Keratinocyte (primary cell): ENCODE results near the gene POLR2L. TPM values are rescaled to one million over a fixed set of nuclear protein-coding genes. Genes with fewer than 3 reads are reported as not detected.

ENCODE experiments used
- DNase-seq: peaks from one replicate; pipeline ENCODE4 v3.0.0-alpha.2; 2011; ENCODE audit warnings: low read depth, missing footprints, low spot score
- FAIRE-seq: peaks from 2 replicates; lab custom pipeline; 2011; peaks lifted over from hg19 to GRCh38; lab: Jason Lieb, UNC
- H2AFZ ChIP-seq: 2 replicates; pipeline ENCODE4 v1.6.0; 2012; ENCODE audit warnings: low read length, control low read depth, inconsistent platforms; ENCODE audit not compliant: control insufficient read depth
- H3K27ac ChIP-seq: 2 replicates; pipeline ENCODE4 v1.5.1; 2011; ENCODE audit warnings: low read length; ENCODE audit not compliant: control insufficient read depth, insufficient read depth
- H3K27me3 ChIP-seq: 3 replicates; pipeline ENCODE4 v1.6.0; 2011; ENCODE audit warnings: low read length; ENCODE audit not compliant: control insufficient read depth, insufficient read depth; ENCODE audit errors: extremely low read depth
- H3K36me3 ChIP-seq, 2 experiments: 2 replicates in 1 of 2; 3 replicates in 1 of 2; pipeline ENCODE4 v1.5.1; 2011; ENCODE audit warnings: low read length in 2 of 2, mild to moderate bottlenecking in 1 of 2; ENCODE audit not compliant: control insufficient read depth in 2 of 2, insufficient read depth in 2 of 2; ENCODE audit errors: extremely low read depth in 1 of 2
- H3K4me1 ChIP-seq: 3 replicates; pipeline ENCODE4 v1.5.1; 2011; ENCODE audit warnings: low read length; ENCODE audit not compliant: control insufficient read depth, insufficient read depth; ENCODE audit errors: extremely low read depth
- H3K4me2 ChIP-seq: 3 replicates; pipeline ENCODE4 v1.6.0; 2011; ENCODE audit warnings: low read depth, low read length; ENCODE audit not compliant: control insufficient read depth, insufficient read depth; ENCODE audit errors: extremely low read depth
- H3K4me3 ChIP-seq, 3 experiments: fragments of 200-600 bp in 1 of 3; sonication (generic) in 1 of 3; 2 replicates in 2 of 3; 3 replicates in 1 of 3; pipeline ENCODE4 v1.5.1; 2011 to 2016; ENCODE audit warnings: low read length in 3 of 3, mild to moderate bottlenecking in 3 of 3, control low read depth in 2 of 3, inconsistent platforms in 1 of 3, low read depth in 1 of 3, mixed read lengths in 1 of 3, mixed run types in 1 of 3, moderate library complexity in 1 of 3; ENCODE audit not compliant: control insufficient read depth in 2 of 3, insufficient read depth in 2 of 3; ENCODE audit errors: extremely low read depth in 1 of 3
- H3K79me2 ChIP-seq: 2 replicates; pipeline ENCODE4 v1.6.0; 2012; ENCODE audit warnings: low read length; ENCODE audit not compliant: control insufficient read depth, insufficient read depth
- H3K9ac ChIP-seq: 3 replicates; pipeline ENCODE4 v1.6.0; 2011; ENCODE audit warnings: low read length; ENCODE audit not compliant: control insufficient read depth, insufficient read depth; ENCODE audit errors: extremely low read depth
- H3K9me1 ChIP-seq: 3 replicates; pipeline ENCODE4 v1.6.0; 2011; ENCODE audit warnings: low read length; ENCODE audit not compliant: control insufficient read depth, insufficient read depth; ENCODE audit errors: extremely low read depth
- H3K9me3 ChIP-seq: 2 replicates; pipeline ENCODE4 v1.5.1; 2012; ENCODE audit warnings: low read depth, low read length; ENCODE audit not compliant: control insufficient read depth
- H4K20me1 ChIP-seq: 3 replicates; pipeline ENCODE4 v1.6.0; 2011; ENCODE audit warnings: low read length; ENCODE audit not compliant: control insufficient read depth, insufficient read depth; ENCODE audit errors: extremely low read depth
- CTCF ChIP-seq, 3 experiments: IDR thresholded peaks in 1 of 3; conservative IDR thresholded peaks in 1 of 3; optimal IDR thresholded peaks in 1 of 3; 2 replicates in 2 of 3; 3 replicates in 1 of 3; pipeline versions ENCODE3 to v1.5.1; 2011; ENCODE audit warnings: low read length in 3 of 3, mild to moderate bottlenecking in 3 of 3, moderate library complexity in 2 of 3, control low read depth in 1 of 3, inconsistent platforms in 1 of 3; ENCODE audit not compliant: insufficient read depth in 2 of 3; ENCODE audit errors: extremely low read depth in 1 of 3
- EZH2 ChIP-seq: IDR thresholded peaks from one replicate; pipeline ENCODE4 v1.6.1; 2012; ENCODE audit warnings: inconsistent platforms, mild to moderate bottlenecking, low read length, moderate library complexity
- dilution Hi-C: fragments of 300-500 bp; cut with MboI; formaldehyde crosslinking; loops from one replicate; pipeline ENCODE4 v1.7.0; 2020; ENCODE audit warnings: low sequenced_read_pairs; ENCODE audit not compliant: extremely low pct_ligation_motif_present
- polyA plus RNA-seq, 5 experiments: library from polyadenylated mRNA; depleted of rRNA in 3 of 5; stranded (reverse) in 3 of 5; stranded (forward) in 1 of 5; unstranded in 1 of 5; fragments of >200 nt; gene quantifications; 1 replicate in 1 of 5; 2 replicates in 3 of 5; 3 replicates in 1 of 5; pipeline versions ENCODE4 v1.2.1 to v1.2.3, GENCODE V29; 2011 to 2012; ENCODE audit warnings: missing spikeins in 2 of 5, low read depth in 1 of 5, low replicate concordance in 1 of 5

The POLR2L gene
- polyA plus RNA-seq, 1 donor (not counting 4 experiments of a cell fraction or from before 2014, with no cell fraction given) = 145 TPM

GRCh38 chr11:863023-863909 is 20.9 kb upstream of the POLR2L start:
- Histone ChIP-seq H4K20me1 (peaks cover 9% of the 10 kb centered on the region), H3K9me1 (no peaks in the 10 kb centered on the region), H3K79me2 (no peaks in the 10 kb centered on the region), H3K4me2 (no peak overlapping the region), H3K4me1 (peaks cover 4% of the 10 kb centered on the region), H2AFZ (no peak overlapping the region), H3K9ac (no peak overlapping the region), H3K27ac (no peak overlapping the region), H3K36me3 (peaks cover 0 to 15% of the 10 kb centered on the region in 2 experiments), H3K9me3 (no peaks in the 10 kb centered on the region), H3K4me3 (no peak overlapping the region), H3K27me3 (no peaks in the 10 kb centered on the region)
- TF ChIP-seq CTCF (optimal IDR thresholded peaks at IDR 0.05 in 1 of 3, IDR thresholded peaks at IDR 0.05 in 1 of 3, conservative IDR thresholded peaks at IDR 0.05 in 1 of 3; ENCODE audit: extremely low read depth in 1 of 3, insufficient read depth in 2 of 3, low read length in 3 of 3) (no peak), EZH2 (no peak)
- DNase-seq (no peak), FAIRE-seq (no peak)
- dilution Hi-C loops = no loop called here

- H3K27me3 ChIP-seq = no peaks in the 10 kb centered on the region
Observed at GRCh38 chr11:862696-863022, 20.3 kb upstream of the POLR2L start.

More at GRCh38 chr11:862696-863022, 20.3 kb upstream of the POLR2L start:
- FAIRE-seq = no peak
- no peaks in the 10 kb centered on the region for H3K79me2 ChIP-seq
- H3K4me1 ChIP-seq = peaks cover 4% of the 10 kb centered on the region
- H3K9me3 ChIP-seq = no peaks in the 10 kb centered on the region
- no peaks in the 10 kb centered on the region for H3K9me1 ChIP-seq
- H3K4me2 ChIP-seq = no peak overlapping the region
- H4K20me1 ChIP-seq = peaks cover 9% of the 10 kb centered on the region
- H3K36me3 ChIP-seq = peaks cover 0 to 15% of the 10 kb centered on the region in 2 experiments
- H2AFZ ChIP-seq = no peak overlapping the region
- H3K4me3 ChIP-seq = no peak overlapping the region
- H3K9ac ChIP-seq = no peak overlapping the region
- DNase-seq = no peak
- dilution Hi-C loops = no loop called here
- no peak for TF ChIP-seq EZH2
- no peak for TF ChIP-seq CTCF (optimal IDR thresholded peaks at IDR 0.05 in 1 of 3, IDR thresholded peaks at IDR 0.05 in 1 of 3, conservative IDR thresholded peaks at IDR 0.05 in 1 of 3; ENCODE audit: extremely low read depth in 1 of 3, insufficient read depth in 2 of 3, low read length in 3 of 3)
- no peak overlapping the region for H3K27ac ChIP-seq
